GM23248 (cell line): ENCODE results near the gene EMP2. TPM values are rescaled to one million over a fixed set of nuclear protein-coding genes. Genes with fewer than 3 reads are reported as not detected.

ENCODE experiments used
- DNase-seq: peaks from one replicate; pipeline ENCODE4 v3.0.0-alpha.2; 2015
- H2AFZ ChIP-seq: fragments of 200-600 bp; sonication (generic); 2 replicates; pipeline ENCODE4 v1.6.1; 2016; ENCODE audit warnings: antibody characterized with exemption
- H3F3A ChIP-seq: fragments of 200-600 bp; sonication (generic); 2 replicates; pipeline ENCODE4 v1.6.1; 2016; ENCODE audit warnings: mild to moderate bottlenecking, antibody characterized with exemption, mixed run types; ENCODE audit not compliant: insufficient read depth
- H3K27ac ChIP-seq: fragments of 200-600 bp; sonication (generic); 2 replicates; pipeline ENCODE4 v1.5.1; 2016; ENCODE audit warnings: mild to moderate bottlenecking
- H3K27me3 ChIP-seq: fragments of 200-600 bp; sonication (generic); replicated peaks from 2 replicates; pipeline ENCODE4 v1.6.1; 2016; ENCODE audit warnings: mild to moderate bottlenecking; ENCODE audit not compliant: insufficient read depth
- H3K36me3 ChIP-seq: fragments of 200-600 bp; sonication (generic); 2 replicates; pipeline ENCODE4 v1.6.1; 2016; ENCODE audit warnings: low read depth, mild to moderate bottlenecking
- H3K4me1 ChIP-seq: fragments of 200-600 bp; sonication (generic); 2 replicates; pipeline ENCODE4 v1.6.1; 2016; ENCODE audit warnings: mild to moderate bottlenecking; ENCODE audit not compliant: insufficient read depth
- H3K4me2 ChIP-seq: fragments of 200-600 bp; sonication (generic); one replicate; pipeline ENCODE4 v1.6.1; 2016; ENCODE audit warnings: mild to moderate bottlenecking; ENCODE audit not compliant: unreplicated experiment
- H3K4me3 ChIP-seq: fragments of 200-600 bp; sonication (generic); 2 replicates; pipeline ENCODE4 v1.5.1; 2016; ENCODE audit warnings: mild to moderate bottlenecking
- H3K79me2 ChIP-seq: fragments of 200-600 bp; sonication (generic); 2 replicates; pipeline ENCODE4 v1.6.1; 2016; ENCODE audit warnings: mild to moderate bottlenecking; ENCODE audit not compliant: insufficient read depth
- H3K9ac ChIP-seq: fragments of 200-600 bp; sonication (generic); 2 replicates; pipeline ENCODE4 v1.6.1; 2016; ENCODE audit warnings: mild to moderate bottlenecking
- H3K9me2 ChIP-seq: fragments of 200-600 bp; sonication (generic); 2 replicates; pipeline ENCODE4 v1.6.1; 2016; ENCODE audit warnings: mixed run types, mild to moderate bottlenecking, moderate library complexity; ENCODE audit not compliant: insufficient read depth
- H3K9me3 ChIP-seq: fragments of 200-600 bp; sonication (generic); one replicate; pipeline ENCODE4 v1.6.1; 2017; ENCODE audit warnings: low read depth
- H4K20me1 ChIP-seq: fragments of 200-600 bp; sonication (generic); 2 replicates; pipeline ENCODE4 v1.6.0; 2016; ENCODE audit not compliant: insufficient read depth
- EZH2 ChIP-seq: fragments of 200-600 bp; sonication (generic); IDR thresholded peaks from 2 replicates; pipeline ENCODE4 v1.6.1; 2018; ENCODE audit warnings: antibody characterized with exemption, mild to moderate bottlenecking; ENCODE audit not compliant: insufficient read depth, poor library complexity, severe bottlenecking
- EZH2phosphoT487 ChIP-seq: fragments of 200-600 bp; sonication (generic); IDR thresholded peaks from 2 replicates; pipeline ENCODE4 v1.6.1; 2018; ENCODE audit warnings: antibody characterized with exemption, moderate library complexity, mild to moderate bottlenecking, low read depth; ENCODE audit not compliant: insufficient read depth
- WGBS, 2 experiments: methylation state at CpG; one replicate each; pipeline ENCODE4 v1.1.6; 2015 to 2017; ENCODE audit warnings: low lambda C conversion rate in 2 of 2, low coverage in 1 of 2; ENCODE audit errors: missing lambda C conversion rate in 2 of 2; 5-methylcytosine and 5-hydroxymethylcytosine counted together
- in situ Hi-C: fragments of 300-500 bp; cut with MboI; formaldehyde crosslinking; loops from 2 replicates; pipeline ENCODE4 v1.15.0; 2020
- polyA plus RNA-seq: library from polyadenylated mRNA; unstranded; fragments of >200 nt; fragmentation: Nextera tagmentation; extraction: Ambion mirVana; gene quantifications from 2 replicates; pipeline ENCODE4 v1.2.1, GENCODE V29; 2016
- total RNA-seq: library from RNA; depleted of rRNA; stranded (reverse); fragments of >200 nt; shearing (Covaris generic); gene quantifications from 2 replicates; pipeline ENCODE4 v1.2.3, GENCODE V29; 2014

Gene EMP2
- total and polyA plus RNA-seq, 2 experiments from 2014 or later = 26.0 to 73.7 TPM

GRCh38 chr16:10521681-10522274, 58.6 kb downstream of the EMP2 start:
- TF ChIP-seq EZH2 = no peak
- TF ChIP-seq EZH2phosphoT487 = no peak
- H3K36me3 ChIP-seq = no peaks in the 10 kb centered on the region
- no peaks in the 10 kb centered on the region for H3K9me3 ChIP-seq
- H3K9ac ChIP-seq = no peak overlapping the region
- H3K4me2 ChIP-seq = no peak overlapping the region
- no peaks in the 10 kb centered on the region for H3K9me2 ChIP-seq
- H3F3A ChIP-seq = no peaks in the 10 kb centered on the region
- no peaks in the 10 kb centered on the region for H3K27me3 ChIP-seq
- in situ Hi-C loops = no loop called here
- WGBS, 2 experiments = 13 to 18% methylated on average over 8 to 9 of the region's 9 CpGs
- no peaks in the 10 kb centered on the region for H4K20me1 ChIP-seq
- no peak overlapping the region for H3K27ac ChIP-seq
- no peaks in the 10 kb centered on the region for H3K79me2 ChIP-seq
- peak overlapping the region; percentile 37; the same call in 1 of the 2 replicates for H2AFZ ChIP-seq
- peak; percentile 82 for DNase-seq
- H3K4me1 ChIP-seq = no peaks in the 10 kb centered on the region
- no peak overlapping the region for H3K4me3 ChIP-seq

GRCh38 chr16:10520869-10521578, 59.4 kb downstream of the EMP2 start:
- Histone ChIP-seq H3K4me2 (no peak overlapping the region), H4K20me1 (no peaks in the 10 kb centered on the region), H3K36me3 (no peaks in the 10 kb centered on the region), H3K4me3 (no peak overlapping the region), H3K27ac (no peak overlapping the region), H3K9ac (no peak overlapping the region), H3K9me2 (no peaks in the 10 kb centered on the region), H3F3A (no peaks in the 10 kb centered on the region), H3K27me3 (no peaks in the 10 kb centered on the region), H3K79me2 (no peaks in the 10 kb centered on the region), H3K4me1 (no peaks in the 10 kb centered on the region), H2AFZ (no peak overlapping the region), H3K9me3 (no peaks in the 10 kb centered on the region)
- in situ Hi-C loops = no loop called here
- WGBS, 2 experiments = 77 to 82% methylated on average over 7 of the region's 7 CpGs
- TF ChIP-seq EZH2phosphoT487 (no peak), EZH2 (no peak)
- no peak for DNase-seq

- peaks cover under 1% of the 10 kb centered on the region; the same call in 1 of the 2 replicates for H3K4me1 ChIP-seq
- TF ChIP-seq EZH2phosphoT487 (no peak), EZH2 (no peak)
- H3F3A ChIP-seq = no peaks in the 10 kb centered on the region
- no peak overlapping the region for H2AFZ ChIP-seq
- no peak overlapping the region for H3K4me2 ChIP-seq
- H4K20me1 ChIP-seq = no peaks in the 10 kb centered on the region
- in situ Hi-C loops = loop anchor here (10.0 kb wide), 1 partner anchor 395 kb away; no protein-coding TSS in a partner anchor
- no peak for DNase-seq
- H3K79me2 ChIP-seq = no peaks in the 10 kb centered on the region
- 87 to 88% methylated on average over 10 of the region's 10 CpGs for WGBS, 2 experiments
- no peaks in the 10 kb centered on the region for H3K9me2 ChIP-seq
- H3K27me3 ChIP-seq = no peaks in the 10 kb centered on the region
- H3K4me3 ChIP-seq = no peak overlapping the region
- no peak overlapping the region for H3K27ac ChIP-seq
- no peaks in the 10 kb centered on the region for H3K9me3 ChIP-seq
- no peaks in the 10 kb centered on the region for H3K36me3 ChIP-seq
- no peak overlapping the region for H3K9ac ChIP-seq
These were observed 60.2 kb downstream of the EMP2 start for GRCh38 chr16:10519929-10520868.

GRCh38 chr16:10519297-10519696, 61.1 kb downstream of the EMP2 start:
- DNase-seq = no peak
- Histone ChIP-seq H3K79me2 (no peaks in the 10 kb centered on the region), H4K20me1 (no peaks in the 10 kb centered on the region), H2AFZ (no peak overlapping the region), H3K4me1 (peaks cover 5% of the 10 kb centered on the region), H3K27ac (no peak overlapping the region), H3F3A (no peaks in the 10 kb centered on the region), H3K9me2 (no peaks in the 10 kb centered on the region), H3K9me3 (no peaks in the 10 kb centered on the region), H3K4me2 (no peak overlapping the region), H3K36me3 (no peaks in the 10 kb centered on the region), H3K4me3 (no peak overlapping the region), H3K27me3 (no peaks in the 10 kb centered on the region), H3K9ac (no peak overlapping the region)
- TF ChIP-seq EZH2phosphoT487 (no peak), EZH2 (no peak)
- 11% methylated on average over 1 of the region's 1 CpG; no CpG with 5 or more reads in 1 of the 2 experiments for WGBS, 2 experiments
- in situ Hi-C loops = loop anchor here (10.0 kb wide), 1 partner anchor 396 kb away; no protein-coding TSS in a partner anchor
